A549 (cell line): ENCODE measurements around the gene ANLN. TPM values are rescaled to one million over a fixed set of nuclear protein-coding genes. Genes with fewer than 3 reads are reported as not detected.
"Not testable (repeated sequence)": the region's sequence is repeated elsewhere in the genome, so short reads cannot be mapped to it uniquely, and the experiment has no call there.

ENCODE experiments used
- ATAC-seq, 2 experiments: fragments of 200-7000 bp in 1 of 2; fragments of >200 bp in 1 of 2; cut with Nextera tagmentation in 1 of 2; cut with Tn5 transposase in 1 of 2; 3 replicates each; pipeline versions ENCODE4 v1.8.0 to v1.9.1; 2018 to 2020; ENCODE audit warnings: mild to moderate bottlenecking in 1 of 2, moderate library complexity in 1 of 2
- CTCF ChIA-PET: fragments of 300-600 bp; sonication (Branson Sonifier 250); formaldehyde crosslinking; extraction: SDS; loops from one replicate; lab custom pipeline; 2021; ENCODE audit warnings: antibody characterized with exemption, inconsistent platforms; lab: Yijun Ruan, JAX
- POLR2A ChIA-PET: fragments of 350-600 bp; formaldehyde crosslinking; extraction: SDS; loops from one replicate; lab custom pipeline; 2021; ENCODE audit warnings: antibody characterized with exemption, inconsistent platforms; lab: Yijun Ruan, JAX
- DNase-seq, 2 experiments: peaks; one replicate each; pipeline versions ENCODE4 v3.0.0 to v3.0.0-alpha.2; 2011 to 2016; ENCODE audit warnings: low read depth in 1 of 2, low spot score in 1 of 2
- FAIRE-seq: peaks from 2 replicates; lab custom pipeline; 2011; peaks lifted over from hg19 to GRCh38; lab: Jason Lieb, UNC
- H3K27ac ChIP-seq, 2 experiments: fragments of >200 bp; sonication (Bioruptor Twin); formaldehyde crosslinking; 3 replicates each; pipeline ENCODE4 v1.5.1; 2016 to 2017
- H3K4me1 ChIP-seq: fragments of >200 bp; sonication (Bioruptor Twin); formaldehyde crosslinking; 3 replicates; pipeline ENCODE4 v1.6.1; 2016
- H3K4me2 ChIP-seq: fragments of >200 bp; sonication (Bioruptor Twin); formaldehyde crosslinking; 3 replicates; pipeline ENCODE4 v1.6.1; 2016
- H3K4me3 ChIP-seq: fragments of >200 bp; sonication (Bioruptor Twin); formaldehyde crosslinking; 3 replicates; pipeline ENCODE4 v1.5.1; 2016
- H3K9me3 ChIP-seq: fragments of >200 bp; sonication (Bioruptor Twin); formaldehyde crosslinking; 3 replicates; pipeline ENCODE4 v1.6.1; 2016
- CEBPB ChIP-seq, 2 experiments: fragments of >200 bp in 1 of 2; sonication (Bioruptor Twin) in 1 of 2; formaldehyde crosslinking in 1 of 2; IDR thresholded peaks; 2 replicates each; pipeline ENCODE4 v1.6.1; 2012 to 2016
- CHD2 ChIP-seq: fragments of 150-350 bp; IDR thresholded peaks from 2 replicates; pipeline ENCODE4 v1.6.1; 2014; ENCODE audit warnings: low read length; ENCODE audit not compliant: partially characterized antibody
- CHD4 ChIP-seq: fragments of 200-600 bp; sonication (generic); IDR thresholded peaks from 2 replicates; pipeline ENCODE4 v1.6.1; 2016; ENCODE audit warnings: antibody characterized with exemption, mild to moderate bottlenecking, borderline replicate concordance
- ESRRA ChIP-seq: fragments of 150-350 bp; IDR thresholded peaks from 2 replicates; pipeline ENCODE4 v1.6.1; 2014; ENCODE audit warnings: mild to moderate bottlenecking, low read length, borderline replicate concordance
- FOSB ChIP-seq: fragments of 250-450 bp; sonication (Bioruptor Pico); IDR thresholded peaks from 2 replicates; pipeline ENCODE4 v1.5.0; 2020; ENCODE audit warnings: mild to moderate bottlenecking, moderate library complexity
- FOXS1 ChIP-seq: fragments of 250-450 bp; sonication (Bioruptor Pico); IDR thresholded peaks from 2 replicates; pipeline ENCODE4 v1.5.0; 2020; ENCODE audit warnings: mild to moderate bottlenecking, moderate library complexity
- HEYL ChIP-seq: fragments of 250-450 bp; sonication (Bioruptor Pico); IDR thresholded peaks from 2 replicates; pipeline ENCODE4 v1.8.0; 2021; ENCODE audit warnings: mild to moderate bottlenecking, moderate library complexity
- HOXA7 ChIP-seq: fragments of 250-450 bp; sonication (Bioruptor Pico); IDR thresholded peaks from 2 replicates; pipeline ENCODE4 v1.5.0; 2020; ENCODE audit warnings: mild to moderate bottlenecking, moderate library complexity
- HOXB13 ChIP-seq: fragments of 250-450 bp; sonication (Bioruptor Pico); IDR thresholded peaks from 2 replicates; pipeline ENCODE4 v1.5.0; 2020; ENCODE audit warnings: low read depth, mild to moderate bottlenecking, moderate library complexity
- JUN ChIP-seq, 2 experiments: fragments of >200 bp; sonication (Bioruptor Twin); formaldehyde crosslinking; IDR thresholded peaks; 2 replicates in 1 of 2; 3 replicates in 1 of 2; pipeline ENCODE4 v1.6.1; 2016 to 2017
- MAZ ChIP-seq: fragments of 150-350 bp; IDR thresholded peaks from 2 replicates; pipeline ENCODE4 v1.6.1; 2014; ENCODE audit warnings: antibody characterized with exemption, low read depth, low read length, borderline replicate concordance
- NFE2L2 ChIP-seq: fragments of 150-350 bp; conservative IDR thresholded peaks from 2 replicates; pipeline ENCODE4 v1.6.1; 2014; ENCODE audit warnings: low read length
- NPAS2 ChIP-seq: fragments of 250-450 bp; sonication (Bioruptor Pico); IDR thresholded peaks from 2 replicates; pipeline ENCODE4 v1.8.0; 2022; ENCODE audit warnings: mild to moderate bottlenecking, moderate library complexity, borderline replicate concordance
- PHF8 ChIP-seq: fragments of 200-600 bp; sonication (generic); IDR thresholded peaks from 2 replicates; pipeline ENCODE4 v1.6.1; 2016; ENCODE audit warnings: low read depth, mild to moderate bottlenecking, antibody characterized with exemption, moderate library complexity, borderline replicate concordance
- REST ChIP-seq: fragments of 200-600 bp; sonication (generic); IDR thresholded peaks from 2 replicates; pipeline ENCODE4 v1.6.1; 2016; ENCODE audit warnings: antibody characterized with exemption, mild to moderate bottlenecking, moderate library complexity
- RFX5 ChIP-seq: fragments of 450-650 bp; IDR thresholded peaks from 2 replicates; pipeline ENCODE4 v1.7.1; 2014; ENCODE audit warnings: antibody characterized with exemption, mild to moderate bottlenecking, moderate library complexity
- SMC3 ChIP-seq: fragments of >200 bp; sonication (Bioruptor Twin); formaldehyde crosslinking; IDR thresholded peaks from 3 replicates; pipeline ENCODE4 v1.6.1; 2018; ENCODE audit warnings: inconsistent platforms
- SREBF2 ChIP-seq: fragments of 450-650 bp; IDR thresholded peaks from 2 replicates; pipeline ENCODE4 v1.6.1; 2014; ENCODE audit warnings: mild to moderate bottlenecking, moderate library complexity
- TFCP2L1 ChIP-seq: fragments of 250-450 bp; sonication (Bioruptor Pico); IDR thresholded peaks from 2 replicates; pipeline ENCODE4 v1.5.0; 2021; ENCODE audit warnings: mild to moderate bottlenecking
- TP53 ChIP-seq: fragments of 250-450 bp; sonication (Bioruptor Pico); IDR thresholded peaks from 2 replicates; pipeline ENCODE4 v1.5.0; 2021; ENCODE audit warnings: mild to moderate bottlenecking, moderate library complexity
- ZNF302 ChIP-seq: fragments of 250-450 bp; sonication (Bioruptor Pico); IDR thresholded peaks from 2 replicates; pipeline ENCODE4 v1.9.0; 2021; ENCODE audit warnings: inconsistent platforms, mild to moderate bottlenecking, moderate library complexity
- ZSCAN20 ChIP-seq: fragments of 250-450 bp; sonication (Bioruptor Pico); IDR thresholded peaks from 2 replicates; pipeline ENCODE4 v1.8.0; 2022; ENCODE audit warnings: mild to moderate bottlenecking, moderate library complexity
- WGBS: methylation state at CpG from one replicate; pipeline ENCODE4 v1.1.6; 2017; ENCODE audit errors: missing lambda C conversion rate; 5-methylcytosine and 5-hydroxymethylcytosine counted together
- polyA plus RNA-seq, 4 experiments: library from polyadenylated mRNA; depleted of rRNA in 3 of 4; stranded (reverse); fragments of >200 nt; fragmentation: RNase III in 1 of 4; extraction: RNeasy Plus Mini Kit Qiagen cat#74134 plus additional on column Dnase treatment in 1 of 4; gene quantifications; 2 replicates in 3 of 4; 3 replicates in 1 of 4; pipeline ENCODE4 v1.2.3, GENCODE V29; 2011 to 2017
- TF ChIP-seq, protein P1 (sequence below): IDR thresholded peaks from 2 replicates; pipeline ENCODE4 v1.6.1; 2012
- TF ChIP-seq, protein P2 (sequence below): fragments of 250-450 bp; sonication (Bioruptor Pico); IDR thresholded peaks from 2 replicates; pipeline ENCODE4 v1.5.0; 2021; ENCODE audit warnings: mild to moderate bottlenecking, moderate library complexity, borderline replicate concordance

Gene ANLN
- polyA plus RNA-seq, 2 of the 4 experiments (the other 2 are of a cell fraction): 52.4 to 72.9 TPM

DNA sequence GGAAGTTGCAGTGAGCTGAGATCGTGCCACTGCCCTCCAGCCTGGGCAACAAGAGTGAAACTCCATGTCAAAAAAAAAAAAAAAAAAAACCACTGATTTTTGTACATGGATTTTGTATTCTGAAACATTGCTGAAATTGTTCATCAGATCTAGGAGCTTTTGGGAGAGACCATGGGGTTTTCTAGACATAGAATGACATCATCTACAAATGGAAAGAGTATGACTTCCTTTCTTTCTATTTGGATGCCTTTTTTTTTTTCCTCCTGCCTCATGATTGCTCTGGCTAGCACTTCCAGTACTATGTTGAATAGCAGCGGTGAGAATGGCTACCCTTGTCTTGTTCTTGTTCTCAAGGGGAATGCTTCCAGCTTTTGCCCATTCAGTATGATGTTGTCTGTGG lies 89.1 kb downstream of the ANLN start:
- Histone ChIP-seq H3K27ac (no peak overlapping the region), H3K4me1 (no peaks in the 10 kb centered on the region), H3K4me3 (no peak overlapping the region), H3K4me2 (no peak overlapping the region), H3K9me3 (0 out of 3 replicates have a peak, but pooled peaks cover 3% of the 10 kb centered on the region)
- TF ChIP-seq SMC3 (no peak), HOXB13 (no peak), FOXS1 (CRISPR knock-in tag) (no peak), RFX5 (no peak), NFE2L2 (no peak), NPAS2 (CRISPR knock-in tag) (no peak), ZNF302 (CRISPR knock-in tag) (no peak), TFCP2L1 (CRISPR knock-in tag) (no peak), ZSCAN20 (no peak), MAZ (no peak), REST (no peak), TP53 (no peak), FOSB (CRISPR knock-in tag) (no peak)
- TF ChIP-seq, protein P1, sequence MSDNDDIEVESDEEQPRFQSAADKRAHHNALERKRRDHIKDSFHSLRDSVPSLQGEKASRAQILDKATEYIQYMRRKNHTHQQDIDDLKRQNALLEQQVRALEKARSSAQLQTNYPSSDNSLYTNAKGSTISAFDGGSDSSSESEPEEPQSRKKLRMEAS: no peak
- 17% methylated on average over 2 of the region's 2 CpGs for WGBS
- POLR2A ChIA-PET: no interaction called here
- ATAC-seq: no peak
- CTCF ChIA-PET: interaction anchor here (0.7 to 2.9 kb wide), 5 partner anchors 10 to 1882 kb away, joined by 3 to 31 read pairs (median 4); no protein-coding TSS in a partner anchor
- FAIRE-seq: no peak
- DNase-seq: no peak

GRCh38 chr7:36483853-36484252 lies 94.2 kb downstream of the ANLN start:
- FAIRE-seq, H3K4me2 ChIP-seq, H3K9me3 ChIP-seq, H3K4me1 ChIP-seq, POLR2A ChIA-PET, H3K4me3 ChIP-seq, ATAC-seq, H3K27ac ChIP-seq, DNase-seq: not testable (repeated sequence)
- WGBS: 27% methylated on average over 4 of the region's 4 CpGs
- CTCF ChIA-PET: interaction anchor here (1.0 to 20.0 kb wide), 3 partner anchors 11 to 698 kb away, joined by 3 to 261 read pairs (median 16); no protein-coding TSS in a partner anchor

GRCh38 chr7:36484265-36484664 lies 94.6 kb downstream of the ANLN start:
- POLR2A ChIA-PET: no interaction called here
- CTCF ChIA-PET: interaction anchor here (1.0 to 20.0 kb wide), 3 partner anchors 11 to 698 kb away, joined by 3 to 261 read pairs (median 16); no protein-coding TSS in a partner anchor
- H3K4me3 ChIP-seq: no peak overlapping the region
- 0 out of 3 replicates have a peak, but pooled peaks cover 2% of the 10 kb centered on the region for H3K9me3 ChIP-seq
- FAIRE-seq (no peak), ATAC-seq (no peak), DNase-seq (no peak)
- H3K4me2 ChIP-seq: no peak overlapping the region
- no peak for TF ChIP-seq HOXA7 (CRISPR knock-in tag)
- no peak for TF ChIP-seq HEYL
- TF ChIP-seq CHD4: no peak
- TF ChIP-seq ESRRA: no peak
- TF ChIP-seq ZNF302 (CRISPR knock-in tag): no peak
- TF ChIP-seq, protein P2, sequence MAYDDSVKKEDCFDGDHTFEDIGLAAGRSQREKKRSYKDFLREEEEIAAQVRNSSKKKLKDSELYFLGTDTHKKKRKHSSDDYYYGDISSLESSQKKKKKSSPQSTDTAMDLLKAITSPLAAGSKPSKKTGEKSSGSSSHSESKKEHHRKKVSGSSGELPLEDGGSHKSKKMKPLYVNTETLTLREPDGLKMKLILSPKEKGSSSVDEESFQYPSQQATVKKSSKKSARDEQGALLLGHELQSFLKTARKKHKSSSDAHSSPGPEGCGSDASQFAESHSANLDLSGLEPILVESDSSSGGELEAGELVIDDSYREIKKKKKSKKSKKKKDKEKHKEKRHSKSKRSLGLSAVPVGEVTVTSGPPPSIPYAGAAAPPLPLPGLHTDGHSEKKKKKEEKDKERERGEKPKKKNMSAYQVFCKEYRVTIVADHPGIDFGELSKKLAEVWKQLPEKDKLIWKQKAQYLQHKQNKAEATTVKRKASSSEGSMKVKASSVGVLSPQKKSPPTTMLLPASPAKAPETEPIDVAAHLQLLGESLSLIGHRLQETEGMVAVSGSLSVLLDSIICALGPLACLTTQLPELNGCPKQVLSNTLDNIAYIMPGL (CRISPR knock-in tag): no peak
- TF ChIP-seq TFCP2L1 (CRISPR knock-in tag): no peak
- TF ChIP-seq PHF8: no peak
- no peak for TF ChIP-seq CEBPB (IDR thresholded peaks at IDR 0.05)
- no peak for TF ChIP-seq FOXS1 (CRISPR knock-in tag)
- TF ChIP-seq SREBF2: no peak
- no peak for TF ChIP-seq JUN (IDR thresholded peaks at IDR 0.05)
- TF ChIP-seq CHD2: no peak
- TF ChIP-seq, all 56 proteins: peak for 0
- Histone ChIP-seq H3K4me1 (no peaks in the 10 kb centered on the region), H3K27ac (no peak overlapping the region)
- 54% methylated on average over 8 of the region's 8 CpGs for WGBS
